Heart left ventricle (tissue), 16 donors: Measurements from ENCODE around the gene NFIC. TPM values are rescaled to one million over a fixed set of nuclear protein-coding genes. Genes with fewer than 3 reads are reported as not detected.

Experiments used
- ATAC-seq, 4 donors: fragments of 200-7000 bp; cut with Tn5 transposase; one replicate each; pipeline ENCODE4 v1.9.1; 2020 to 2022; ENCODE audit warnings: moderate library complexity in 4 of 4, mild to moderate bottlenecking in 3 of 4, moderate number of reproducible peaks in 1 of 4
- DNase-seq, 5 donors: peaks; one replicate each; pipeline ENCODE4 v3.0.0-alpha.2; 2020
- H3K27ac ChIP-seq, 12 donors: fragments of 200-600 bp; sonication (generic) in 4 of 12; one replicate each; pipeline versions ENCODE4 v1.5.0 to v1.8.0; 2016 to 2022; ENCODE audit warnings: mild to moderate bottlenecking in 2 of 12
- H3K27me3 ChIP-seq, 9 donors: fragments of 200-600 bp; sonication (generic) in 2 of 9; one replicate each; pipeline versions ENCODE4 v1.5.1 to v1.8.0; 2016 to 2022; ENCODE audit warnings: mild to moderate bottlenecking in 3 of 9
- H3K36me3 ChIP-seq, 9 donors: fragments of 200-600 bp; sonication (generic) in 2 of 9; one replicate each; pipeline versions ENCODE4 v1.5.0 to v1.8.0; 2018 to 2022; ENCODE audit warnings: mild to moderate bottlenecking in 2 of 9
- H3K4me1 ChIP-seq, 12 donors: fragments of 200-600 bp; sonication (generic) in 4 of 12; one replicate each; pipeline versions ENCODE4 v1.5.0 to v1.8.0; 2016 to 2022; ENCODE audit warnings: mild to moderate bottlenecking in 3 of 12
- H3K4me3 ChIP-seq, 12 donors: fragments of 200-600 bp; sonication (generic) in 4 of 12; one replicate each; pipeline versions ENCODE4 v1.5.0 to v1.8.0; 2017 to 2022; ENCODE audit warnings: mild to moderate bottlenecking in 9 of 12, moderate library complexity in 4 of 12
- H3K9me3 ChIP-seq, 12 donors: fragments of 200-600 bp; sonication (generic) in 4 of 12; one replicate each; pipeline versions ENCODE4 v1.5.0 to v1.8.0; 2016 to 2022; ENCODE audit warnings: mild to moderate bottlenecking in 1 of 12
- CTCF ChIP-seq, 12 donors: fragments of 200-600 bp; sonication (generic) in 4 of 12; IDR thresholded peaks; one replicate each; pipeline versions ENCODE4 v1.5.0 to v1.8.0; 2018 to 2022; ENCODE audit warnings: antibody characterized with exemption in 12 of 12, mild to moderate bottlenecking in 5 of 12
- POLR2A ChIP-seq, 2 donors: fragments of 450-650 bp; IDR thresholded peaks; one replicate each; pipeline ENCODE4 v1.6.1; 2017; ENCODE audit warnings: antibody characterized with exemption in 2 of 2, mild to moderate bottlenecking in 2 of 2, moderate library complexity in 2 of 2
- WGBS, 4 donors: extraction: QIAGEN DNeasy Blood & Tissue Kit in 2 of 4; methylation state at CpG; one replicate each; pipeline versions ENCODE4 v1.1.5 to v1.1.7; 2013 to 2018; 5-methylcytosine and 5-hydroxymethylcytosine counted together
- intact Hi-C, 10 donors: fragments of 100-400 bp; cut with DNase I; formaldehyde crosslinking; loops; one replicate each; pipeline versions ENCODE4 v1.11.1 to v1.14.2; 2022
- polyA plus RNA-seq, 2 donors: library from polyadenylated mRNA; stranded (reverse); fragments of 200-250 nt; gene quantifications; one replicate each; pipeline ENCODE4 v1.2.3, GENCODE V29; 2013
- total RNA-seq, 9 donors: library from RNA; depleted of rRNA in 2 of 9; stranded (reverse); fragments of >200 nt in 2 of 9; fragmentation: NEBNext Ultra II Directional in 3 of 9; extraction: Animal tissue kit (Norgen Biotek cat#: 25700) in 3 of 9; gene quantifications; one replicate each; pipeline versions ENCODE4 v1.1.0 to v1.2.4, GENCODE V29; 2016 to 2023
- donor health status: ischemic (EF 13 %, LVEDD 7.1; RV severe dilation, severe dysfunction).
- donor health status: healthy with polysubstance abuse.
- donor health status: DM: no; HTN: yes; CAD: no.
- donor health status: DM: no; HTN: no; CAD: no.
- donor health status: ischemic (EF 25% LVEDD 6.9; RV normal size, moderate dysfunction).
- donor health status: ischemic (EF 25% LVEDD 5.7; RV mildly dilated, moderate dysfunction).
- donor health status: healthy.
- donor health status: DM: yes; HTN: yes; CAD: no.
- donor health status: ischemic (EF 35%, LVEDD 5.7; RV mildly dilated, moderate dysfunction).
- donor health status: nonischemic (EF 11% LVEDD 7.7; RV severe dilation, severe dysfunction).
- donor health status: DM: yes; HTN: yes; CAD: no.
- donor health status: PGD.
- donor health status: ischemic (EF 29% LVEDD 5.4; RV normal size, mild dysfunction).
- donor health status: nonischemic (EF 23%, LVEDD 6.1; RV moderate dilation, normal function).

NFIC gene
- total and polyA plus RNA-seq, 11 donors = 107 to 267 (median 159) TPM

GRCh38 chr19:3477506-3477905 lies 111.1 kb downstream of the NFIC start:
- DNase-seq (no peak), ATAC-seq (no peak)
- H3K27me3 ChIP-seq = peaks cover 10 to 34% (median 25%) of the 10 kb centered on the region in 9 donors
- H3K4me1 ChIP-seq = peaks cover 0 to 5% (median 0%) of the 10 kb centered on the region in 12 donors
- no peaks in the 10 kb centered on the region for H3K9me3 ChIP-seq
- no peaks in the 10 kb centered on the region for H3K36me3 ChIP-seq
- H3K4me3 ChIP-seq = no peak overlapping the region
- TF ChIP-seq CTCF (IDR thresholded peaks at IDR 0.05) (no peak), POLR2A (IDR thresholded peaks at IDR 0.05) (no peak)
- H3K27ac ChIP-seq = no peak overlapping the region
- intact Hi-C loops = loop anchor here in 2 of 10 donors (5.0 to 10.0 kb wide), 2 partner anchors 155 to 253 kb away; partner anchors contain the start of gene CELF5 (in 1 of the 2)

GRCh38 chr19:3477951-3478350 lies 111.6 kb downstream of the NFIC start:
- peaks cover 11 to 39% (median 28%) of the 10 kb centered on the region in 9 donors for H3K27me3 ChIP-seq

GRCh38 chr19:3478409-3479176 lies 112.2 kb downstream of the NFIC start:
- WGBS, 4 donors = 22 to 25% (median 23%) methylated on average over 25 to 27 of the region's 27 CpGs
- H3K27me3 ChIP-seq = peaks cover 14 to 45% (median 34%) of the 10 kb centered on the region in 9 donors
- no peak for DNase-seq
- H3K36me3 ChIP-seq = no peaks in the 10 kb centered on the region
- no peak overlapping the region for H3K27ac ChIP-seq
- H3K4me3 ChIP-seq = no peak overlapping the region
- no peak for ATAC-seq
- no peaks in the 10 kb centered on the region for H3K4me1 ChIP-seq
- intact Hi-C loops = loop anchor here in 2 of 10 donors (5.0 to 10.0 kb wide), 2 partner anchors 156 to 254 kb away; partner anchors contain the start of gene CELF5 (in 1 of the 2)
- H3K9me3 ChIP-seq = no peaks in the 10 kb centered on the region
- TF ChIP-seq POLR2A (IDR thresholded peaks at IDR 0.05) (no peak), CTCF (IDR thresholded peaks at IDR 0.05) (no peak)

More at GRCh38 chr19:3477951-3478350, 111.6 kb downstream of the NFIC start:
- TF ChIP-seq POLR2A (IDR thresholded peaks at IDR 0.05) = no peak
- TF ChIP-seq CTCF (IDR thresholded peaks at IDR 0.05) = no peak
- no peak overlapping the region for H3K27ac ChIP-seq
- WGBS, 4 donors = 67 to 94% (median 86%) methylated on average over 2 of the region's 2 CpGs
- H3K4me3 ChIP-seq = no peak overlapping the region
- H3K4me1 ChIP-seq = peaks cover 0 to under 1% (median 0%) of the 10 kb centered on the region in 12 donors
- DNase-seq = no peak
- no peaks in the 10 kb centered on the region for H3K9me3 ChIP-seq
- intact Hi-C loops = loop anchor here in 2 of 10 donors (5.0 to 10.0 kb wide), 2 partner anchors 156 to 253 kb away; partner anchors contain the start of gene CELF5 (in 1 of the 2)
- ATAC-seq = no peak
- H3K36me3 ChIP-seq = no peaks in the 10 kb centered on the region

GRCh38 chr19:3479177-3479833 lies 112.9 kb downstream of the NFIC start:
- H3K27me3 ChIP-seq = peaks cover 14 to 49% (median 34%) of the 10 kb centered on the region in 9 donors
- DNase-seq (no peak), ATAC-seq (no peak)
- TF ChIP-seq CTCF (IDR thresholded peaks at IDR 0.05) (no peak), POLR2A (IDR thresholded peaks at IDR 0.05) (no peak)
- H3K4me1 ChIP-seq = no peaks in the 10 kb centered on the region
- no peak overlapping the region for H3K4me3 ChIP-seq
- H3K36me3 ChIP-seq = no peaks in the 10 kb centered on the region
- intact Hi-C loops = loop anchor here in 2 of 10 donors (5.0 to 10.0 kb wide), 2 partner anchors 157 to 255 kb away; partner anchors contain the start of gene CELF5 (in 1 of the 2)
- H3K9me3 ChIP-seq = no peaks in the 10 kb centered on the region
- WGBS, 4 donors = 17 to 54% (median 44%) methylated on average over 7 of the region's 7 CpGs
- no peak overlapping the region for H3K27ac ChIP-seq
